ENCODE results near the gene USP4. TPM values are rescaled to one million over a fixed set of nuclear protein-coding genes. Genes with fewer than 3 reads are reported as not detected.

The USP4 gene
- total and polyA plus RNA-seq, 2 of the 8 experiments (the other 6 are each of a cell fraction or from before 2014, with no cell fraction given), result 16.0 to 27.8 TPM

DNA sequence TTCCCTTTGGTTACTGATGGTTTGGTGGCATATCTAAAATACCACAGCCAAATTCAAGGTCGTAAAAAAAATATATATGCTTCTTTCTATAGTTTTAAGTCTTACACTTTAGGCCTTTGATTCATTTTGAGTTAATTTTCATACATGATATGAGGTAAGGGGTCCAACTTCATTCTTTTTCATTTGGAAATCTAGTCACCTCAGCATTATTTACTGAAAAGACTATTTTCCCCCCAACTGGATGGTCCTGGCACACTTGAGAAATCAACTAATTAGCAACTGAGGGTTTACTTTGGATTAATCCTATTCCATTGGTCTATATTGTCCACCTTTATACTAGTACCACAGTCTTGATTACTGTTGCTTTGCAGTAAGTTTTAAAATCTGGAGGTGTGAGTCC is 45.8 kb upstream of the USP4 start:
- 0 out of 2 replicates have a peak, but pooled peaks cover 2% of the 10 kb centered on the region for H3K23me2 ChIP-seq (ENCODE audit: low read depth, low read length)
- peaks cover 6 to 20% of the 10 kb centered on the region in 2 experiments for H4K20me1 ChIP-seq (replicated peaks in 1 of 2; ENCODE audit: control insufficient read depth in 1 of 2, insufficient read depth in 2 of 2, low read length in 2 of 2)
- no peak overlapping the region for H2BK20ac ChIP-seq (ENCODE audit: low read length)
- H3K9ac ChIP-seq (replicated peaks in 1 of 4; ENCODE audit: extremely low read depth in 1 of 4, low read depth in 3 of 4, low read length in 3 of 4), result no peak overlapping the region
- H3K4ac ChIP-seq (replicated peaks; ENCODE audit: insufficient read length, low read depth, low read length), result no peak overlapping the region
- no peak overlapping the region for H3K27ac ChIP-seq (ENCODE audit: low read depth, low read length)
- peaks cover 3 to 94% of the 10 kb centered on the region in 2 experiments for H3K79me2 ChIP-seq (ENCODE audit: control insufficient read depth in 1 of 2, insufficient read depth in 2 of 2, low read length in 2 of 2)
- ChIA-PET CTCF (ENCODE audit: partially characterized antibody) (interaction anchor here (1.1 to 1.8 kb wide), 2 partner anchors 17 to 23 kb away, joined by 3 read pairs; no protein-coding TSS in a partner anchor), POLR2A (ENCODE audit: partially characterized antibody) (no interaction called here)
- WGBS, 2 experiments (ENCODE audit: extremely low coverage in 1 of 2, insufficient coverage in 1 of 2, insufficient read length in 1 of 2, insufficient replicate concordance in 2 of 2, low coverage in 1 of 2, low lambda C conversion rate in 2 of 2, missing lambda C conversion rate in 1 of 2), result 96% methylated on average over 1 of the region's 1 CpG; no CpG with 5 or more reads in 1 of the 2 experiments
- no peak overlapping the region for H2BK12ac ChIP-seq (ENCODE audit: low read depth, low read length)
- no peak overlapping the region for H3K18ac ChIP-seq (ENCODE audit: extremely low read depth, low read length)
- no peaks in the 10 kb centered on the region for H3K27me3 ChIP-seq (replicated peaks in 1 of 4; ENCODE audit: control insufficient read depth in 3 of 4, extremely low read depth in 1 of 4, insufficient read depth in 3 of 4, low read length in 3 of 4)
- TF ChIP-seq KDM1A (IDR thresholded peaks at IDR 0.05; ENCODE audit: borderline replicate concordance, low read length) (no peak), TCF12 (IDR thresholded peaks at IDR 0.05; ENCODE audit: low read depth, low read length) (no peak)
- H3K4me3 ChIP-seq (ENCODE audit: extremely low read depth in 1 of 4, insufficient read depth in 2 of 4, low read depth in 3 of 4, low read length in 4 of 4), result no peak overlapping the region
- H2BK15ac ChIP-seq (ENCODE audit: low read length), result no peak overlapping the region
- H4K8ac ChIP-seq (ENCODE audit: extremely low read depth, insufficient read depth, low read length), result no peak overlapping the region
- H4K5ac ChIP-seq (ENCODE audit: insufficient read length, low read depth, low read length), result no peak overlapping the region
- H2AFZ ChIP-seq (ENCODE audit: low read length), result no peak overlapping the region
- no peak overlapping the region for H2BK120ac ChIP-seq (replicated peaks; ENCODE audit: low read depth, low read length)
- H3K79me1 ChIP-seq (ENCODE audit: low read depth, low read length), result no peaks in the 10 kb centered on the region; the same call in 1 of the 2 replicates
- FAIRE-seq (no peak), DNase-seq (ENCODE audit: low read depth in 1 of 2, low spot score in 2 of 2) (no peak)
- no peak overlapping the region for H3K23ac ChIP-seq (ENCODE audit: insufficient read length)
- H4K91ac ChIP-seq (replicated peaks; ENCODE audit: insufficient read length, low read length), result no peak overlapping the region
- H3K56ac ChIP-seq (replicated peaks; ENCODE audit: insufficient read length, low read depth, low read length), result no peak overlapping the region
- H3K4me2 ChIP-seq (ENCODE audit: insufficient read depth in 1 of 2, low read depth in 2 of 2, low read length in 2 of 2), result no peak overlapping the region
- H3K4me1 ChIP-seq (replicated peaks in 1 of 4; ENCODE audit: control insufficient read depth in 3 of 4, insufficient read depth in 4 of 4, low read length in 3 of 4), result no peaks in the 10 kb centered on the region
- H2AK5ac ChIP-seq (ENCODE audit: low read depth, low read length), result no peak overlapping the region
- H2BK5ac ChIP-seq (ENCODE audit: low read depth, low read length), result no peak overlapping the region
- H3K9me3 ChIP-seq (ENCODE audit: insufficient read depth in 2 of 2, low read depth in 1 of 2, low read length in 1 of 2), result no peaks in the 10 kb centered on the region
- H3K36me3 ChIP-seq (ENCODE audit: control insufficient read depth in 2 of 4, insufficient read depth in 4 of 4, low read length in 3 of 4), result no peaks in the 10 kb centered on the region
- H3K14ac ChIP-seq (ENCODE audit: insufficient read length), result no peak overlapping the region
